ENCODE data around the gene VANGL2. TPM values are rescaled to one million over a fixed set of nuclear protein-coding genes. Genes with fewer than 3 reads are reported as not detected.

The VANGL2 gene
- total and polyA plus RNA-seq, 9 of the 15 experiments (the other 6 are each of a cell fraction or from before 2014, with no cell fraction given): 0.28 to 4.0 (median 0.98) TPM

DNA sequence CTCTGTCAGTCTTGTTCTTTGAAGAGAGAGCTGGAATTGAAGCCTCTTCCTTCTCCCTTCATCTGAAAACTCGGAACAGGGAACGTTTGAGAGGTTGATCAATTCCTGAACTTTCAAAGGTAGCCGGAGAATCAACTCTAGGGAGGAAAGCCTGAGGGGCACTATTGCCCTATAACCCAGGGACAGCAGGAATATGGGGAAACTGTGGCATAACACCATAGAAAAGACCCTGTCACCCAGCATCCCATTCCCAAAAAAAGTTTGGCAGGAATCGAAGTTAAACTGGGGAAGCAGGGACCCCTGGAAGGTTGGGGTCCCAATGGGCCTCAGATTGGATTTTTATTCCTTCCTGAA lies 38.6 kb upstream of the VANGL2 start (continued):
- TF ChIP-seq CEBPG (CRISPR knock-in tag; IDR thresholded peaks at IDR 0.05) (no peak), CEBPG (tag; conservative IDR thresholded peaks at IDR 0.05 in 1 of 2, IDR thresholded peaks at IDR 0.05 in 1 of 2) (no peak), EZH2 (IDR thresholded peaks at IDR 0.05; ENCODE audit: borderline replicate concordance, low read depth, low read length) (no peak), TARDBP (IDR thresholded peaks at IDR 0.05) (no peak), ZZZ3 (IDR thresholded peaks at IDR 0.05) (no peak), BCOR (IDR thresholded peaks at IDR 0.05) (no peak), PHB (CRISPR knock-in tag; IDR thresholded peaks at IDR 0.05) (no peak), TEAD4 (IDR thresholded peaks at IDR 0.05; ENCODE audit: low read length) (no peak), TEAD4 (CRISPR knock-in tag; IDR thresholded peaks at IDR 0.05; ENCODE audit: borderline replicate concordance) (no peak), POLR2H (tag; IDR thresholded peaks at IDR 0.05; ENCODE audit: low read depth) (no peak), ZNF175 (CRISPR knock-in tag; IDR thresholded peaks at IDR 0.05; ENCODE audit: low read depth) (peak; percentile 91; the same call in 1 of the 2 replicates), NFE2L1 (tag; IDR thresholded peaks at IDR 0.05; ENCODE audit: borderline replicate concordance, low read depth) (no peak), ZNF79 (CRISPR knock-in tag; IDR thresholded peaks at IDR 0.05; ENCODE audit: low read depth) (no peak)
- TF ChIP-seq, protein P1, sequence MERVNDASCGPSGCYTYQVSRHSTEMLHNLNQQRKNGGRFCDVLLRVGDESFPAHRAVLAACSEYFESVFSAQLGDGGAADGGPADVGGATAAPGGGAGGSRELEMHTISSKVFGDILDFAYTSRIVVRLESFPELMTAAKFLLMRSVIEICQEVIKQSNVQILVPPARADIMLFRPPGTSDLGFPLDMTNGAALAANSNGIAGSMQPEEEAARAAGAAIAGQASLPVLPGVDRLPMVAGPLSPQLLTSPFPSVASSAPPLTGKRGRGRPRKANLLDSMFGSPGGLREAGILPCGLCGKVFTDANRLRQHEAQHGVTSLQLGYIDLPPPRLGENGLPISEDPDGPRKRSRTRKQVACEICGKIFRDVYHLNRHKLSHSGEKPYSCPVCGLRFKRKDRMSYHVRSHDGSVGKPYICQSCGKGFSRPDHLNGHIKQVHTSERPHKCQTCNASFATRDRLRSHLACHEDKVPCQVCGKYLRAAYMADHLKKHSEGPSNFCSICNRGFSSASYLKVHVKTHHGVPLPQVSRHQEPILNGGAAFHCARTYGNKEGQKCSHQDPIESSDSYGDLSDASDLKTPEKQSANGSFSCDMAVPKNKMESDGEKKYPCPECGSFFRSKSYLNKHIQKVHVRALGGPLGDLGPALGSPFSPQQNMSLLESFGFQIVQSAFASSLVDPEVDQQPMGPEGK (CRISPR knock-in tag; IDR thresholded peaks at IDR 0.05; ENCODE audit: borderline replicate concordance): no peak
- TF ChIP-seq, protein P2, sequence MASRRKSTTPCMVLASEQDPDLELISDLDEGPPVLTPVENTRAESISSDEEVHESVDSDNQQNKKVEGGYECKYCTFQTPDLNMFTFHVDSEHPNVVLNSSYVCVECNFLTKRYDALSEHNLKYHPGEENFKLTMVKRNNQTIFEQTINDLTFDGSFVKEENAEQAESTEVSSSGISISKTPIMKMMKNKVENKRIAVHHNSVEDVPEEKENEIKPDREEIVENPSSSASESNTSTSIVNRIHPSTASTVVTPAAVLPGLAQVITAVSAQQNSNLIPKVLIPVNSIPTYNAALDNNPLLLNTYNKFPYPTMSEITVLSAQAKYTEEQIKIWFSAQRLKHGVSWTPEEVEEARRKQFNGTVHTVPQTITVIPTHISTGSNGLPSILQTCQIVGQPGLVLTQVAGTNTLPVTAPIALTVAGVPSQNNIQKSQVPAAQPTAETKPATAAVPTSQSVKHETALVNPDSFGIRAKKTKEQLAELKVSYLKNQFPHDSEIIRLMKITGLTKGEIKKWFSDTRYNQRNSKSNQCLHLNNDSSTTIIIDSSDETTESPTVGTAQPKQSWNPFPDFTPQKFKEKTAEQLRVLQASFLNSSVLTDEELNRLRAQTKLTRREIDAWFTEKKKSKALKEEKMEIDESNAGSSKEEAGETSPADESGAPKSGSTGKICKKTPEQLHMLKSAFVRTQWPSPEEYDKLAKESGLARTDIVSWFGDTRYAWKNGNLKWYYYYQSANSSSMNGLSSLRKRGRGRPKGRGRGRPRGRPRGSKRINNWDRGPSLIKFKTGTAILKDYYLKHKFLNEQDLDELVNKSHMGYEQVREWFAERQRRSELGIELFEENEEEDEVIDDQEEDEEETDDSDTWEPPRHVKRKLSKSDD (conservative IDR thresholded peaks at IDR 0.05; ENCODE audit: low read length): no peak
- TF ChIP-seq, protein P3, sequence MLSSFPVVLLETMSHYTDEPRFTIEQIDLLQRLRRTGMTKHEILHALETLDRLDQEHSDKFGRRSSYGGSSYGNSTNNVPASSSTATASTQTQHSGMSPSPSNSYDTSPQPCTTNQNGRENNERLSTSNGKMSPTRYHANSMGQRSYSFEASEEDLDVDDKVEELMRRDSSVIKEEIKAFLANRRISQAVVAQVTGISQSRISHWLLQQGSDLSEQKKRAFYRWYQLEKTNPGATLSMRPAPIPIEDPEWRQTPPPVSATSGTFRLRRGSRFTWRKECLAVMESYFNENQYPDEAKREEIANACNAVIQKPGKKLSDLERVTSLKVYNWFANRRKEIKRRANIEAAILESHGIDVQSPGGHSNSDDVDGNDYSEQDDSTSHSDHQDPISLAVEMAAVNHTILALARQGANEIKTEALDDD (IDR thresholded peaks at IDR 0.05): no peak
- TF ChIP-seq, protein P4, sequence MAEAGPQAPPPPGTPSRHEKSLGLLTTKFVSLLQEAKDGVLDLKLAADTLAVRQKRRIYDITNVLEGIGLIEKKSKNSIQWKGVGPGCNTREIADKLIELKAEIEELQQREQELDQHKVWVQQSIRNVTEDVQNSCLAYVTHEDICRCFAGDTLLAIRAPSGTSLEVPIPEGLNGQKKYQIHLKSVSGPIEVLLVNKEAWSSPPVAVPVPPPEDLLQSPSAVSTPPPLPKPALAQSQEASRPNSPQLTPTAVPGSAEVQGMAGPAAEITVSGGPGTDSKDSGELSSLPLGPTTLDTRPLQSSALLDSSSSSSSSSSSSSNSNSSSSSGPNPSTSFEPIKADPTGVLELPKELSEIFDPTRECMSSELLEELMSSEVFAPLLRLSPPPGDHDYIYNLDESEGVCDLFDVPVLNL (CRISPR knock-in tag; IDR thresholded peaks at IDR 0.05; ENCODE audit: low read depth): no peak
- TF ChIP-seq, protein P5, sequence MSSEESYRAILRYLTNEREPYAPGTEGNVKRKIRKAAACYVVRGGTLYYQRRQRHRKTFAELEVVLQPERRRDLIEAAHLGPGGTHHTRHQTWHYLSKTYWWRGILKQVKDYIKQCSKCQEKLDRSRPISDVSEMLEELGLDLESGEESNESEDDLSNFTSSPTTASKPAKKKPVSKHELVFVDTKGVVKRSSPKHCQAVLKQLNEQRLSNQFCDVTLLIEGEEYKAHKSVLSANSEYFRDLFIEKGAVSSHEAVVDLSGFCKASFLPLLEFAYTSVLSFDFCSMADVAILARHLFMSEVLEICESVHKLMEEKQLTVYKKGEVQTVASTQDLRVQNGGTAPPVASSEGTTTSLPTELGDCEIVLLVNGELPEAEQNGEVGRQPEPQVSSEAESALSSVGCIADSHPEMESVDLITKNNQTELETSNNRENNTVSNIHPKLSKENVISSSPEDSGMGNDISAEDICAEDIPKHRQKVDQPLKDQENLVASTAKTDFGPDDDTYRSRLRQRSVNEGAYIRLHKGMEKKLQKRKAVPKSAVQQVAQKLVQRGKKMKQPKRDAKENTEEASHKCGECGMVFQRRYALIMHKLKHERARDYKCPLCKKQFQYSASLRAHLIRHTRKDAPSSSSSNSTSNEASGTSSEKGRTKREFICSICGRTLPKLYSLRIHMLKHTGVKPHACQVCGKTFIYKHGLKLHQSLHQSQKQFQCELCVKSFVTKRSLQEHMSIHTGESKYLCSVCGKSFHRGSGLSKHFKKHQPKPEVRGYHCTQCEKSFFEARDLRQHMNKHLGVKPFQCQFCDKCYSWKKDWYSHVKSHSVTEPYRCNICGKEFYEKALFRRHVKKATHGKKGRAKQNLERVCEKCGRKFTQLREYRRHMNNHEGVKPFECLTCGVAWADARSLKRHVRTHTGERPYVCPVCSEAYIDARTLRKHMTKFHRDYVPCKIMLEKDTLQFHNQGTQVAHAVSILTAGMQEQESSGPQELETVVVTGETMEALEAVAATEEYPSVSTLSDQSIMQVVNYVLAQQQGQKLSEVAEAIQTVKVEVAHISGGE (CRISPR knock-in tag; IDR thresholded peaks at IDR 0.05): no peak

All from K562 (cell line).